WERI-Rb-1 (cell line): ENCODE data around the gene GPX5.
"Not testable (repeated sequence)": the region's sequence is repeated elsewhere in the genome, so short reads cannot be mapped to it uniquely, and the experiment has no call there.

Source experiments
- DNase-seq: peaks from one replicate; pipeline ENCODE4 v3.0.0-alpha.2; 2020
- H3K27ac ChIP-seq: fragments of 250-450 bp; sonication (Bioruptor Pico); 2 replicates; pipeline ENCODE4 v1.5.1; 2020; ENCODE audit warnings: mild to moderate bottlenecking, moderate library complexity
- H3K27me3 ChIP-seq: fragments of 250-450 bp; sonication (Bioruptor Pico); 2 replicates; pipeline ENCODE4 v1.5.1; 2021; ENCODE audit warnings: mild to moderate bottlenecking, low read depth, moderate library complexity; ENCODE audit not compliant: insufficient read depth, severe bottlenecking
- H3K36me3 ChIP-seq: fragments of 250-450 bp; sonication (Bioruptor Pico); 2 replicates; pipeline ENCODE4 v1.5.1; 2020; ENCODE audit warnings: mild to moderate bottlenecking, moderate library complexity
- H3K4me3 ChIP-seq: 2 replicates; pipeline ENCODE4 v1.5.1; 2011; ENCODE audit warnings: low read depth, mild to moderate bottlenecking, control low read depth, low read length
- H3K9me3 ChIP-seq: fragments of 250-450 bp; sonication (Bioruptor Pico); 2 replicates; pipeline ENCODE4 v1.5.1; 2021; ENCODE audit warnings: mild to moderate bottlenecking, moderate library complexity; ENCODE audit not compliant: severe bottlenecking
- CTCF ChIP-seq: IDR thresholded peaks from 2 replicates; pipeline ENCODE4 v1.5.1; 2011; ENCODE audit warnings: low read depth, mild to moderate bottlenecking, control low read depth, inconsistent platforms, low read length

The GPX5 gene

GRCh38 chr6:28496099-28496779 lies 29.4 kb upstream of the GPX5 start:
- peak; percentile 26; the same call in 1 of the 2 replicates for TF ChIP-seq CTCF
- Histone ChIP-seq H3K9me3 (no peaks in the 10 kb centered on the region), H3K36me3 (no peaks in the 10 kb centered on the region), H3K4me3 (no peak overlapping the region), H3K27me3 (no peaks in the 10 kb centered on the region), H3K27ac (no peak overlapping the region)
- DNase-seq, result no peak

- peaks cover 6% of the 10 kb centered on the region for H3K9me3 ChIP-seq
- H3K36me3 ChIP-seq, result no peaks in the 10 kb centered on the region
- TF ChIP-seq CTCF, result no peak
- no peak overlapping the region for H3K4me3 ChIP-seq
- DNase-seq, result no peak
- H3K27me3 ChIP-seq, result no peaks in the 10 kb centered on the region
- no peak overlapping the region for H3K27ac ChIP-seq
These were observed 28.4 kb upstream of the GPX5 start for GRCh38 chr6:28497306-28497705.

GRCh38 chr6:28497893-28498292 lies 27.8 kb upstream of the GPX5 start:
- Histone ChIP-seq H3K4me3 (no peak overlapping the region), H3K9me3 (peaks cover 7% of the 10 kb centered on the region), H3K27me3 (no peaks in the 10 kb centered on the region), H3K27ac (no peak overlapping the region), H3K36me3 (no peaks in the 10 kb centered on the region)
- DNase-seq, result no peak
- TF ChIP-seq CTCF, result no peak

- TF ChIP-seq CTCF, result no peak
- DNase-seq, result no peak
These were observed 24.4 kb upstream of the GPX5 start for GRCh38 chr6:28501259-28501658.

GRCh38 chr6:28502136-28502535 lies 23.5 kb upstream of the GPX5 start:
- H3K36me3 ChIP-seq, H3K9me3 ChIP-seq, DNase-seq, H3K27ac ChIP-seq, H3K4me3 ChIP-seq, H3K27me3 ChIP-seq: not testable (repeated sequence)

More at GRCh38 chr6:28501259-28501658, 24.4 kb upstream of the GPX5 start:
- Histone ChIP-seq H3K27ac (no peak overlapping the region), H3K9me3 (peaks cover 7% of the 10 kb centered on the region), H3K36me3 (no peaks in the 10 kb centered on the region), H3K4me3 (no peak overlapping the region), H3K27me3 (no peaks in the 10 kb centered on the region)

- not testable (repeated sequence) for H3K27ac ChIP-seq, H3K4me3 ChIP-seq, H3K36me3 ChIP-seq, H3K27me3 ChIP-seq, H3K9me3 ChIP-seq, DNase-seq
These were observed 22.9 kb upstream of the GPX5 start for GRCh38 chr6:28502709-28503305.

- no peak for TF ChIP-seq CTCF
- H3K27ac ChIP-seq, result no peak overlapping the region
- H3K9me3 ChIP-seq, result peaks cover 7% of the 10 kb centered on the region
- H3K36me3 ChIP-seq, result no peaks in the 10 kb centered on the region
- DNase-seq, result no peak
- no peaks in the 10 kb centered on the region for H3K27me3 ChIP-seq
- H3K4me3 ChIP-seq, result no peak overlapping the region
These were observed 19.9 kb upstream of the GPX5 start for GRCh38 chr6:28505733-28506132.
